ENCODE measurements around the gene ABI3.

The ABI3 gene

DNA sequence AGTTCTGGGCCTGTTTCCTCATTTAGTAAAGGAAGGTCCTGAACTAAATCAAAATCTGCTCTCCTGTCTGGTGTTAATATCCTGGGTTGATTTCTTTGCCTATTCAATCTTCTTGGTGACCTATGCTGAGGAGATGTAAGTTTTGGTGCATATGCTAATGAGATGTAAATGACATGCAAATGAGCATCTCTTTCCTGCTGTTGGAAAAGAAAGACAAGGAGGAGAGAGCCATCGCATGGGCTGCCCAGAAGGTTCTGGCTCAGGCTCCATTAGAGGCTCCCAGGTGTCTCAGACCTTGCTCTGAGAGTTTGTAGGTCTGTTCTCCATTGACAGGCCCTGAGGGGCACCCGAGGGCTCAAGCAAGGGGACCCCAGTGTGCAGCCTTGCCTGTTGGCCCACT is 3.3 kb downstream of the ABI3 start:
- H4K20me1 ChIP-seq (ENCODE audit: insufficient read depth, low read length) = no peaks in the 10 kb centered on the region
- no peak overlapping the region for H2AFZ ChIP-seq (ENCODE audit: low read length)
- no peak overlapping the region for H3K4me2 ChIP-seq (ENCODE audit: low read depth, low read length)
- no peak overlapping the region for H3K4me3 ChIP-seq (ENCODE audit: low read length)
- H3K36me3 ChIP-seq (replicated peaks; ENCODE audit: insufficient read depth, low read length) = no peaks in the 10 kb centered on the region
- H3K27me3 ChIP-seq (replicated peaks; ENCODE audit: insufficient read depth, low read length) = peaks cover 54% of the 10 kb centered on the region
- H3K9me3 ChIP-seq (replicated peaks; ENCODE audit: insufficient read depth, low read length) = no peaks in the 10 kb centered on the region
- no peak for DNase-seq
- H3K79me2 ChIP-seq (ENCODE audit: low read length) = no peaks in the 10 kb centered on the region
- H3K27ac ChIP-seq (ENCODE audit: low read length) = no peak overlapping the region
- no peaks in the 10 kb centered on the region for H3K4me1 ChIP-seq (ENCODE audit: low read length)
- H3K9me2 ChIP-seq (replicated peaks; ENCODE audit: insufficient read depth, low read length) = no peaks in the 10 kb centered on the region
- no peak overlapping the region for H3K9ac ChIP-seq (ENCODE audit: low read length)
- TF ChIP-seq EZH2 (optimal IDR thresholded peaks at IDR 0.05; ENCODE audit: low read depth, low read length) (no peak), EZH2phosphoT487 (IDR thresholded peaks at IDR 0.05; ENCODE audit: low read length) (no peak)
- TF ChIP-seq, protein P1, sequence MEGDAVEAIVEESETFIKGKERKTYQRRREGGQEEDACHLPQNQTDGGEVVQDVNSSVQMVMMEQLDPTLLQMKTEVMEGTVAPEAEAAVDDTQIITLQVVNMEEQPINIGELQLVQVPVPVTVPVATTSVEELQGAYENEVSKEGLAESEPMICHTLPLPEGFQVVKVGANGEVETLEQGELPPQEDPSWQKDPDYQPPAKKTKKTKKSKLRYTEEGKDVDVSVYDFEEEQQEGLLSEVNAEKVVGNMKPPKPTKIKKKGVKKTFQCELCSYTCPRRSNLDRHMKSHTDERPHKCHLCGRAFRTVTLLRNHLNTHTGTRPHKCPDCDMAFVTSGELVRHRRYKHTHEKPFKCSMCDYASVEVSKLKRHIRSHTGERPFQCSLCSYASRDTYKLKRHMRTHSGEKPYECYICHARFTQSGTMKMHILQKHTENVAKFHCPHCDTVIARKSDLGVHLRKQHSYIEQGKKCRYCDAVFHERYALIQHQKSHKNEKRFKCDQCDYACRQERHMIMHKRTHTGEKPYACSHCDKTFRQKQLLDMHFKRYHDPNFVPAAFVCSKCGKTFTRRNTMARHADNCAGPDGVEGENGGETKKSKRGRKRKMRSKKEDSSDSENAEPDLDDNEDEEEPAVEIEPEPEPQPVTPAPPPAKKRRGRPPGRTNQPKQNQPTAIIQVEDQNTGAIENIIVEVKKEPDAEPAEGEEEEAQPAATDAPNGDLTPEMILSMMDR (IDR thresholded peaks at IDR 0.05; ENCODE audit: low read length) = no peak
- no peaks in the 10 kb centered on the region for H3F3A ChIP-seq (ENCODE audit: insufficient read depth, low read length)

DNA sequence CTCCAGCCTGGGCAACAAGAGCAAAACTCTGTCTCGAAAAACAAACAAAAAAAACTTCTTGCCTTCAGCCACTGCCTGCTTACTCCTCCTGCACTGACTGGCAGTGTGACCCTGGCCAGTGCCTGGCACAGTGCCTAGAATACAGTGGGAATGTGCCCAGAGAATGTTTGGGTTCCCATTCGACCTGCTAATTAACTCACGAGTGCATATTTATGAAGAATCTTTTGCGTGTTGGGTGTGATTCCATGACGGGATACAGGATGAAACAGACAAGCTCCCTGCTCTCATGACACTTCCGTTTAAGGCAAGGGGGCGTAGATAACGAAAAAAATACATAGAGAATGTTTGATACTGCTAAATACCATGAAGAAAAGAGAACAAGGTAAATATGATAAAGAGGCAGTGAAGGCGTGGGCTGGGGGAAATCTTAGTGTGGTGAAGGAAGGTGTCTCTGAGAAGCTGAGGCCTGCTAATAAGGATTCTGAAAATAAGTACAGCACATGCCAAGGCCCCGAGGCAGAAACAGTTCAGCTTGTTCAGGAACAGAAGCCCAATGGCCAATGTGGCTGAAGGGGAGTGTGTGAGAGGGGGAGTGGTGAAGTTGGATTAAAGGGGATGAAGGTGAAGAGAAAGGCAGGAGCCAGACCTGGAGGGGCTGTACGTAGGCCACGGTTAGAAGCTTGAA is 4.3 kb downstream of the ABI3 start:
- Histone ChIP-seq H3K4me2 (ENCODE audit: low read depth, low read length) (no peak overlapping the region), H3K4me3 (ENCODE audit: low read length) (no peak overlapping the region), H3K9ac (ENCODE audit: low read length) (no peak overlapping the region), H3K4me1 (ENCODE audit: low read length) (no peaks in the 10 kb centered on the region), H3K27ac (ENCODE audit: low read length) (no peak overlapping the region), H3K9me2 (replicated peaks; ENCODE audit: insufficient read depth, low read length) (no peaks in the 10 kb centered on the region), H3K9me3 (replicated peaks; ENCODE audit: insufficient read depth, low read length) (no peaks in the 10 kb centered on the region), H3K36me3 (replicated peaks; ENCODE audit: insufficient read depth, low read length) (no peaks in the 10 kb centered on the region), H4K20me1 (ENCODE audit: insufficient read depth, low read length) (no peaks in the 10 kb centered on the region), H3K79me2 (ENCODE audit: low read length) (no peaks in the 10 kb centered on the region), H3F3A (ENCODE audit: insufficient read depth, low read length) (no peaks in the 10 kb centered on the region), H2AFZ (ENCODE audit: low read length) (no peak overlapping the region), H3K27me3 (replicated peaks; ENCODE audit: insufficient read depth, low read length) (peaks cover 48% of the 10 kb centered on the region)
- TF ChIP-seq, protein P1 (IDR thresholded peaks at IDR 0.05; ENCODE audit: low read length) = no peak
- no peak for TF ChIP-seq EZH2 (optimal IDR thresholded peaks at IDR 0.05; ENCODE audit: low read depth, low read length)
- no peak for DNase-seq

DNA sequence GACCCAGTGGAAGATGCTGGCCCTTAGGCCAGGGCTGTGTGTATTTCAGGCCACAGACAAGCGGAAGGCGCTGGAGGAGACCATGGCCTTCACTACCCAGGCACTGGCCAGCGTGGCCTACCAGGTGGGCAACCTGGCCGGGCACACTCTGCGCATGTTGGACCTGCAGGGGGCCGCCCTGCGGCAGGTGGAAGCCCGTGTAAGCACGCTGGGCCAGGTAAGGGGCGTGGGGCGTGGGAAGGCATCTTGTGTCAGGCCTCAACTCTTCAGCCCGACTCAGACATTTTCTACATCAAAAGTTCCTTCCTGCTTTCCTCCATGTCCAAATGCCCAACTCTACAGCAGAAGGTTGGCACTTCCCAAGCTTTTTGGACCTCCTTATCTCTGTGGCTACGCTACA is 6.0 kb downstream of the ABI3 start:
- no peaks in the 10 kb centered on the region for H3K9me2 ChIP-seq (replicated peaks; ENCODE audit: insufficient read depth, low read length)
- no peaks in the 10 kb centered on the region for H3K4me1 ChIP-seq (ENCODE audit: low read length)
- H3K27me3 ChIP-seq (replicated peaks; ENCODE audit: insufficient read depth, low read length) = peaks cover 34% of the 10 kb centered on the region
- DNase-seq = no peak
- H2AFZ ChIP-seq (ENCODE audit: low read length) = no peak overlapping the region
- no peak overlapping the region for H3K4me3 ChIP-seq (ENCODE audit: low read length)
- H4K20me1 ChIP-seq (ENCODE audit: insufficient read depth, low read length) = no peaks in the 10 kb centered on the region
- no peaks in the 10 kb centered on the region for H3K9me3 ChIP-seq (replicated peaks; ENCODE audit: insufficient read depth, low read length)
- H3K27ac ChIP-seq (ENCODE audit: low read length) = no peak overlapping the region
- H3K9ac ChIP-seq (ENCODE audit: low read length) = no peak overlapping the region
- TF ChIP-seq EZH2phosphoT487 (IDR thresholded peaks at IDR 0.05; ENCODE audit: low read length) = no peak
- H3K79me2 ChIP-seq (ENCODE audit: low read length) = no peaks in the 10 kb centered on the region
- H3K4me2 ChIP-seq (ENCODE audit: low read depth, low read length) = no peak overlapping the region
- H3F3A ChIP-seq (ENCODE audit: insufficient read depth, low read length) = no peaks in the 10 kb centered on the region
- H3K36me3 ChIP-seq (replicated peaks; ENCODE audit: insufficient read depth, low read length) = no peaks in the 10 kb centered on the region

DNA sequence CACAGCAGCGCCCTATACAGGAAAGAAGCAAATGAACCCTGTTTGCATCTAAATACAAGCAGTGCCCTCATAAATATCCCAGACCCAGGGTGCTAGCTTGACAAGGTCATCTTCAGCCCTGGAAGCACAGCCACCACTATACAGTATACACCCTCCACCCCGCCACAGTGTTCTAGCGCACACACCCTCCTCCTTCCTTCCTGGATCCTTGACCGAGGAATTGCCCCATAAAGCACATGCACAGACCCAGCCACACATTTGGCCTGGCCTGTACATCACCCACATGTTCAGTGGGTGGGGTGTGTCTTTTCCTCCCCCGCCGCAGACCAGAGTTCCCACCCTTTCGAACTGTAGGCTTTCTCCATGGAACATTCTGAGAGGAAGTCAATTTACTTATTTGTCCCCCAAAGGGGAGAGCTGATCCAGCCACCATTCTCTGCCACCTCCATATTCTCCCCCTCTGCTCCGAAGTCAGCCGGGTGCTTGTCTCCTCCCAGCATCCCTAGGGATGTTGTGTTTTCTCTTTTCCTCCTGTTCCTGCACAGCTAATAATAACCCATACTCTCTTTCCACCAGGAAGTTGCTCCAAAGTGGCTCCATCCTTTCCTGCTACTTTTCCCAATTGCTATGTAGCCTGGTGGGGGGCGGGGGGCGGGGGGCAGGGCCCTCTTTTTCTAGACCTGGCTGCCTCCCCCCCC is 6.6 kb downstream of the ABI3 start:
- no peak overlapping the region for H3K9ac ChIP-seq (ENCODE audit: low read length)
- no peak overlapping the region for H3K4me3 ChIP-seq (ENCODE audit: low read length)
- H3K36me3 ChIP-seq (replicated peaks; ENCODE audit: insufficient read depth, low read length) = no peaks in the 10 kb centered on the region
- no peak overlapping the region for H3K27ac ChIP-seq (ENCODE audit: low read length)
- H3K9me2 ChIP-seq (replicated peaks; ENCODE audit: insufficient read depth, low read length) = no peaks in the 10 kb centered on the region
- H3K9me3 ChIP-seq (replicated peaks; ENCODE audit: insufficient read depth, low read length) = no peaks in the 10 kb centered on the region
- no peak overlapping the region for H3K4me2 ChIP-seq (ENCODE audit: low read depth, low read length)
- peaks cover 37% of the 10 kb centered on the region for H3K27me3 ChIP-seq (replicated peaks; ENCODE audit: insufficient read depth, low read length)
- no peaks in the 10 kb centered on the region for H3K79me2 ChIP-seq (ENCODE audit: low read length)
- no peak for DNase-seq
- H3K4me1 ChIP-seq (ENCODE audit: low read length) = no peaks in the 10 kb centered on the region
- no peaks in the 10 kb centered on the region for H4K20me1 ChIP-seq (ENCODE audit: insufficient read depth, low read length)
- no peaks in the 10 kb centered on the region for H3F3A ChIP-seq (ENCODE audit: insufficient read depth, low read length)
- H2AFZ ChIP-seq (ENCODE audit: low read length) = no peak overlapping the region
- TF ChIP-seq EZH2 (optimal IDR thresholded peaks at IDR 0.05; ENCODE audit: low read depth, low read length) (no peak), EZH2phosphoT487 (IDR thresholded peaks at IDR 0.05; ENCODE audit: low read length) (no peak)
- TF ChIP-seq, protein P1 (IDR thresholded peaks at IDR 0.05; ENCODE audit: low read length) = no peak
